ENCODE measurements around the gene EXOC4. TPM values are rescaled to one million over a fixed set of nuclear protein-coding genes. Genes with fewer than 3 reads are reported as not detected.

EXOC4 gene
- total RNA-seq, 1 experiment from 2014 or later = 66.2 TPM

DNA sequence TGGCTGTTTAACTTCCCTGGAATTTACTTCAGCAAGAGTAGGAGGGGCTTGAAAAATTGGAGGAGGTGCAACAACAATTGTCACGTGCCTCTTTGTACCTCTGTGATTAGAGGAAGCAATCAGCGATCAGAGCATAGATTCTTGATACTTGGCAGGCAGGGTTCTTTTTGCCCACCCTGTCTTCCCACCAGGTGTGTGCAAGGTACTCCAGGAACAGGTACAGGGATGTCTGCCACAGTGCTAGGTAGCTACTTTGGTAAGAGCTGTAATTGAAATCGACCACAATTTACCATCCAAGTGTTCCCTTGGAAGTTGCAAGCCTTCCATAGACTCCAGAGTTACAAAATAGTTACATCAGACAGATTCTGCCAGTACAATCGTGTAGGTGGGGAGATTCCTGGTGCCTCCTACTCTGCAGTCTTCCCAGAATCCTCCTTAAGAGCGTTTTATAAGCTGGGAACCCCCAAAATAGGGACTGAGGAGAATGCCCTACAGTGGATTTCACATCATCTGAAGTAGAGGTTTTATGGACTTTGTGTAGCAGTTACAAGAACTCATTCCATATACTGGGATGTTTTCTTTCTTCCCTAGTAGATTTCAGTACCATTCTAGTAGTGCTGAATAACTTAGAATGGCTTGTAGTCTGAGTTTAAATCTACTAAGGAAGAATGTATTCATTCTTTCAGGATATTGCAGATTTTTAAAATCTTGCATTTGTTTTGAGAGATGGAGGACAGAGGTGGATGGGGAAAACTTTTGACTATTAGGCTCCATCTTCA lies 101.9 kb downstream of the EXOC4 start:
- peaks cover 16% of the 10 kb centered on the region; the same call in 1 of the 2 replicates for H3K9me3 ChIP-seq
- H3K4me1 ChIP-seq = no peaks in the 10 kb centered on the region; the same call in 1 of the 2 replicates
- no peaks in the 10 kb centered on the region for H3K27me3 Mint-ChIP-seq (ENCODE audit: insufficient read depth, unreplicated experiment)
- intact Hi-C loops (cut with micrococcal nuclease; ENCODE audit: unreplicated experiment) = no loop called here
- H3K4me1 Mint-ChIP-seq (ENCODE audit: low read depth, unreplicated experiment) = no peaks in the 10 kb centered on the region
- BruUV-seq (replicated peaks) = no TSS peak
- H3K9me3 Mint-ChIP-seq (ENCODE audit: unreplicated experiment) = peaks cover 26% of the 10 kb centered on the region
- H3K36me3 Mint-ChIP-seq (ENCODE audit: insufficient read depth, unreplicated experiment) = peaks cover 9% of the 10 kb centered on the region
- no peak overlapping the region for H3K4me3 ChIP-seq (ENCODE audit: low read depth, low read length)
- no peaks in the 10 kb centered on the region for H3K27me3 ChIP-seq (replicated peaks; ENCODE audit: control insufficient read depth, insufficient read depth, low read length)
- no peaks in the 10 kb centered on the region for H3K36me3 ChIP-seq (ENCODE audit: control insufficient read depth, insufficient read depth, low read length)
- no peak overlapping the region for H3K27ac Mint-ChIP-seq (ENCODE audit: unreplicated experiment)
- TF ChIP-seq, protein P1, sequence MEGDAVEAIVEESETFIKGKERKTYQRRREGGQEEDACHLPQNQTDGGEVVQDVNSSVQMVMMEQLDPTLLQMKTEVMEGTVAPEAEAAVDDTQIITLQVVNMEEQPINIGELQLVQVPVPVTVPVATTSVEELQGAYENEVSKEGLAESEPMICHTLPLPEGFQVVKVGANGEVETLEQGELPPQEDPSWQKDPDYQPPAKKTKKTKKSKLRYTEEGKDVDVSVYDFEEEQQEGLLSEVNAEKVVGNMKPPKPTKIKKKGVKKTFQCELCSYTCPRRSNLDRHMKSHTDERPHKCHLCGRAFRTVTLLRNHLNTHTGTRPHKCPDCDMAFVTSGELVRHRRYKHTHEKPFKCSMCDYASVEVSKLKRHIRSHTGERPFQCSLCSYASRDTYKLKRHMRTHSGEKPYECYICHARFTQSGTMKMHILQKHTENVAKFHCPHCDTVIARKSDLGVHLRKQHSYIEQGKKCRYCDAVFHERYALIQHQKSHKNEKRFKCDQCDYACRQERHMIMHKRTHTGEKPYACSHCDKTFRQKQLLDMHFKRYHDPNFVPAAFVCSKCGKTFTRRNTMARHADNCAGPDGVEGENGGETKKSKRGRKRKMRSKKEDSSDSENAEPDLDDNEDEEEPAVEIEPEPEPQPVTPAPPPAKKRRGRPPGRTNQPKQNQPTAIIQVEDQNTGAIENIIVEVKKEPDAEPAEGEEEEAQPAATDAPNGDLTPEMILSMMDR (IDR thresholded peaks at IDR 0.05; ENCODE audit: insufficient read depth in 1 of 2, low read depth in 1 of 2, low read length in 1 of 2, severe bottlenecking in 1 of 2, unreplicated experiment in 1 of 2) = no peak
- no peak overlapping the region for H3K4me3 Mint-ChIP-seq (ENCODE audit: unreplicated experiment)
- ChIA-PET CTCF (no interaction called here), POLR2A (no interaction called here)
- DNase-seq = no peak

DNA sequence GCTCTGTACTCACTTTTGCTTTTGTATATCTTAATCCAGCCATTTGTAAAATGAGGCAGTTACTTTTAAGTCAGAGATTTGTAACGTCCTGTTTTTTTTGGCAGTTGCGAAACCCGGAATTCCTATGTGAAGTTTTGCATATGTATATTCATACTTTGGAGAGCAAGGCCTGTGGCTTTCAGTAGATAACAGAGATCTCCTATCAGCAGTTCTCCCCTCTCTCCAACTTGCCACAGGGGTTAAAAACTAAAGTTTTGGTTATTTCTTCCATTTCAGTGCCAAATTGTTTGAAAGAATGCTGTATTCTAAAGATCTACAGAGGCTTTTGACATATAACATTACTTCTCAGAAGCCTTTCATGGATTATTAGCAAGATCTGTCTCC lies 102.4 kb downstream of the EXOC4 start:
- intact Hi-C loops (cut with micrococcal nuclease; ENCODE audit: unreplicated experiment) = no loop called here

DNA sequence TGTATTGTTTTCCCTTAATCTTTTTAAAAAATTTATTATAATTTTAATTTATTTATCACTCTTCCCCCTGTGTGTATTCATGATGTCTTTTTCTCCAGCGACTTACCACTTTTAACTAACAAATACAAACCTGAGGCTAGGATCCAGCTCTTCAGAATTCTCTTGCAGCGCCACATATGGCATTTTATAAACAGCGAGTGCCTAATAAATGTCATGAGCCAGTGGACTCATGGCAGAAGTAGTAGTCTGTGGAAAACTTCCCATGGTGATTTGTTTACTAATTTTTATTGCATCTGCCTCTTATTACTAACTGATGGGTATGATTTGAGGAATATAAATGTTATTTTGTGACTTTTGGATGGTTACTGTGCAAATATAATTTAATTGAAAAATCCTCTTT lies 102.9 kb downstream of the EXOC4 start:
- no peaks in the 10 kb centered on the region for H3K27me3 Mint-ChIP-seq (ENCODE audit: insufficient read depth, unreplicated experiment)
- ChIA-PET CTCF (no interaction called here), POLR2A (no interaction called here)
- peaks cover 16% of the 10 kb centered on the region; the same call in 1 of the 2 replicates for H3K9me3 ChIP-seq
- H3K27ac Mint-ChIP-seq (ENCODE audit: unreplicated experiment) = no peak overlapping the region
- H3K4me1 ChIP-seq = no peaks in the 10 kb centered on the region; the same call in 1 of the 2 replicates
- peaks cover 36% of the 10 kb centered on the region for H3K9me3 Mint-ChIP-seq (ENCODE audit: unreplicated experiment)
- TF ChIP-seq, protein P1 (IDR thresholded peaks at IDR 0.05; ENCODE audit: insufficient read depth in 1 of 2, low read depth in 1 of 2, low read length in 1 of 2, severe bottlenecking in 1 of 2, unreplicated experiment in 1 of 2) = no peak
- DNase-seq = no peak
- intact Hi-C loops (cut with micrococcal nuclease; ENCODE audit: unreplicated experiment) = no loop called here
- BruUV-seq (replicated peaks) = no TSS peak
- no peak overlapping the region for H3K4me3 Mint-ChIP-seq (ENCODE audit: unreplicated experiment)
- no peak overlapping the region for H3K4me3 ChIP-seq (ENCODE audit: low read depth, low read length)
- H3K27me3 ChIP-seq (replicated peaks; ENCODE audit: control insufficient read depth, insufficient read depth, low read length) = no peaks in the 10 kb centered on the region
- peaks cover 9% of the 10 kb centered on the region for H3K36me3 Mint-ChIP-seq (ENCODE audit: insufficient read depth, unreplicated experiment)
- no peaks in the 10 kb centered on the region for H3K36me3 ChIP-seq (ENCODE audit: control insufficient read depth, insufficient read depth, low read length)
- H3K4me1 Mint-ChIP-seq (ENCODE audit: low read depth, unreplicated experiment) = no peaks in the 10 kb centered on the region

More for the DNA sequence above, 102.4 kb downstream of the EXOC4 start:
- H3K36me3 Mint-ChIP-seq (ENCODE audit: insufficient read depth, unreplicated experiment) = peaks cover 9% of the 10 kb centered on the region
- ChIA-PET CTCF (no interaction called here), POLR2A (no interaction called here)
- no TSS peak for BruUV-seq (replicated peaks)
- Histone ChIP-seq H3K4me1 (no peaks in the 10 kb centered on the region; the same call in 1 of the 2 replicates), H3K9me3 (peaks cover 16% of the 10 kb centered on the region; the same call in 1 of the 2 replicates), H3K4me3 (ENCODE audit: low read depth, low read length) (no peak overlapping the region), H3K27me3 (replicated peaks; ENCODE audit: control insufficient read depth, insufficient read depth, low read length) (no peaks in the 10 kb centered on the region), H3K36me3 (ENCODE audit: control insufficient read depth, insufficient read depth, low read length) (no peaks in the 10 kb centered on the region)
- no peaks in the 10 kb centered on the region for H3K4me1 Mint-ChIP-seq (ENCODE audit: low read depth, unreplicated experiment)
- no peak overlapping the region for H3K27ac Mint-ChIP-seq (ENCODE audit: unreplicated experiment)
- no peak overlapping the region for H3K4me3 Mint-ChIP-seq (ENCODE audit: unreplicated experiment)
- peaks cover 32% of the 10 kb centered on the region for H3K9me3 Mint-ChIP-seq (ENCODE audit: unreplicated experiment)
- TF ChIP-seq, protein P1 (IDR thresholded peaks at IDR 0.05; ENCODE audit: insufficient read depth in 1 of 2, low read depth in 1 of 2, low read length in 1 of 2, severe bottlenecking in 1 of 2, unreplicated experiment in 1 of 2) = no peak
- no peaks in the 10 kb centered on the region for H3K27me3 Mint-ChIP-seq (ENCODE audit: insufficient read depth, unreplicated experiment)
- no peak for DNase-seq
